HEK293 (cell line): ENCODE measurements around the gene DPEP3.

Source experiments
- CTCF ChIA-PET: fragments of 350-600 bp; formaldehyde crosslinking; extraction: SDS; loops from one replicate; lab custom pipeline; 2021; ENCODE audit warnings: antibody characterized with exemption; lab: Yijun Ruan, JAX
- POLR2A ChIA-PET: fragments of 300-600 bp; formaldehyde crosslinking; extraction: SDS; loops from one replicate; lab custom pipeline; 2020; ENCODE audit warnings: antibody characterized with exemption, inconsistent platforms; lab: Yijun Ruan, JAX
- H3K27ac ChIP-seq: fragments of 200-500 bp; sonication (Bioruptor generic); 2 replicates; pipeline ENCODE4 v1.5.1; 2014; ENCODE audit warnings: low read depth, low read length, control low read depth, inconsistent platforms; ENCODE audit errors: extremely low read depth
- H3K36me3 ChIP-seq, 2 experiments: fragments of 200-500 bp in 1 of 2; sonication (Bioruptor generic) in 1 of 2; 1 replicate in 1 of 2; 2 replicates in 1 of 2; pipeline ENCODE4 v1.5.1; 2014 to 2017; ENCODE audit warnings: inconsistent platforms in 2 of 2, low read length in 2 of 2; ENCODE audit not compliant: control insufficient read depth in 2 of 2, insufficient read depth in 1 of 2
- H3K4me1 ChIP-seq: fragments of 200-500 bp; sonication (Bioruptor generic); 2 replicates; pipeline ENCODE4 v1.5.1; 2014; ENCODE audit warnings: mild to moderate bottlenecking, low read length, inconsistent platforms; ENCODE audit not compliant: control insufficient read depth, insufficient read depth
- H3K4me3 ChIP-seq: 2 replicates; pipeline ENCODE4 v1.5.1; 2011; ENCODE audit warnings: low read depth, mild to moderate bottlenecking, control low read depth, low read length, moderate library complexity
- H3K9me3 ChIP-seq: fragments of 200-500 bp; sonication (Bioruptor generic); 2 replicates; pipeline ENCODE4 v1.5.1; 2014; ENCODE audit warnings: low read depth, low read length, inconsistent platforms; ENCODE audit not compliant: control insufficient read depth, insufficient read depth
- CTCF ChIP-seq: fragments of 450-650 bp; formaldehyde crosslinking; IDR thresholded peaks from 2 replicates; pipeline ENCODE4 v1.5.1; 2016; ENCODE audit warnings: missing biosample characterization, missing genetic modification characterization
- OSR2 ChIP-seq: fragments of 450-650 bp; formaldehyde crosslinking; IDR thresholded peaks from 2 replicates; pipeline ENCODE4 v1.5.1; 2016; ENCODE audit warnings: missing biosample characterization, missing genetic modification characterization
- REST ChIP-seq: fragments of 450-650 bp; formaldehyde crosslinking; IDR thresholded peaks from 2 replicates; pipeline ENCODE4 v1.5.1; 2016; ENCODE audit warnings: missing biosample characterization, missing genetic modification characterization
- SP2 ChIP-seq: fragments of 450-650 bp; formaldehyde crosslinking; IDR thresholded peaks from 2 replicates; pipeline ENCODE4 v1.5.1; 2016; ENCODE audit warnings: missing biosample characterization, missing genetic modification characterization
- SP7 ChIP-seq: fragments of 450-650 bp; formaldehyde crosslinking; IDR thresholded peaks from 2 replicates; pipeline ENCODE4 v1.5.1; 2016; ENCODE audit warnings: missing biosample characterization, missing genetic modification characterization
- ZBTB48 ChIP-seq: fragments of 450-650 bp; formaldehyde crosslinking; IDR thresholded peaks from 2 replicates; pipeline ENCODE4 v1.5.1; 2016; ENCODE audit warnings: missing biosample characterization, missing genetic modification characterization
- ZFHX2 ChIP-seq: fragments of 450-650 bp; formaldehyde crosslinking; conservative IDR thresholded peaks from 2 replicates; pipeline ENCODE4 v1.5.1; 2016; ENCODE audit warnings: missing biosample characterization, missing genetic modification characterization
- ZNF121 ChIP-seq: fragments of 450-650 bp; formaldehyde crosslinking; IDR thresholded peaks from 2 replicates; pipeline ENCODE4 v1.5.1; 2016; ENCODE audit warnings: missing biosample characterization, missing genetic modification characterization
- ZNF2 ChIP-seq: fragments of 450-650 bp; formaldehyde crosslinking; IDR thresholded peaks from 2 replicates; pipeline ENCODE4 v1.5.1; 2016; ENCODE audit warnings: missing biosample characterization, missing genetic modification characterization
- ZNF211 ChIP-seq: fragments of 450-650 bp; formaldehyde crosslinking; IDR thresholded peaks from 2 replicates; pipeline ENCODE4 v1.5.1; 2016; ENCODE audit warnings: low read depth, missing biosample characterization, missing genetic modification characterization
- ZNF26 ChIP-seq: fragments of 450-650 bp; formaldehyde crosslinking; IDR thresholded peaks from 2 replicates; pipeline ENCODE4 v1.5.1; 2016; ENCODE audit warnings: missing biosample characterization, missing genetic modification characterization
- ZNF292 ChIP-seq: fragments of 450-650 bp; formaldehyde crosslinking; IDR thresholded peaks from 2 replicates; pipeline ENCODE4 v1.5.1; 2016; ENCODE audit warnings: low read depth, missing biosample characterization, missing genetic modification characterization, borderline replicate concordance
- ZNF394 ChIP-seq: fragments of 450-650 bp; formaldehyde crosslinking; IDR thresholded peaks from 2 replicates; pipeline ENCODE4 v1.5.1; 2016; ENCODE audit warnings: missing biosample characterization, missing genetic modification characterization, mild to moderate bottlenecking, moderate library complexity, borderline replicate concordance
- ZNF658 ChIP-seq: fragments of 450-650 bp; formaldehyde crosslinking; IDR thresholded peaks from 2 replicates; pipeline ENCODE4; 2016; ENCODE audit warnings: missing biosample characterization, missing genetic modification characterization
- ZNF664 ChIP-seq: fragments of 450-650 bp; formaldehyde crosslinking; IDR thresholded peaks from 2 replicates; pipeline ENCODE4 v1.5.1; 2016; ENCODE audit warnings: missing biosample characterization, missing genetic modification characterization

The DPEP3 gene

GRCh38 chr16:67979955-67980678 is at the start of gene DPEP3:
TSS of gene DPEP3 (minus strand) at chr16:67980499. CDS start at chr16:67980380, 119 bp downstream.
- CTCF ChIA-PET: interaction anchor here (1.4 kb wide), 1 partner anchor 12 kb away, joined by 5 read pairs; no protein-coding TSS in a partner anchor
- no peak for TF ChIP-seq SP2 (tag by site-specific recombination)
- TF ChIP-seq, all 188 proteins: peak for 0
- H3K4me1 ChIP-seq: no peaks in the 10 kb centered on the region
- no peak within 1 kb of the TSS for H3K27ac ChIP-seq
- H3K9me3 ChIP-seq: no peaks in the 10 kb centered on the region
- H3K36me3 ChIP-seq: no peaks in the 10 kb centered on the region
- POLR2A ChIA-PET: no interaction called here
- H3K4me3 ChIP-seq: no peak within 1 kb of the TSS

GRCh38 chr16:68028996-68029395 is 48.7 kb upstream of the DPEP3 start:
- CTCF ChIA-PET: interaction anchor here (0.6 to 1.3 kb wide), 4 partner anchors 12 to 194 kb away, joined by 3 to 5 read pairs (median 3); no protein-coding TSS in a partner anchor
- TF ChIP-seq ZNF121 (tag by site-specific recombination) (peak; percentile 72), ZNF2 (tag by site-specific recombination) (no peak)
- Histone ChIP-seq H3K36me3 (peaks cover 20 to 44% of the 10 kb centered on the region in 2 experiments; a peak in 2 of 3 replicates), H3K4me1 (no peaks in the 10 kb centered on the region), H3K9me3 (no peaks in the 10 kb centered on the region), H3K4me3 (no peak overlapping the region), H3K27ac (no peak overlapping the region)
- POLR2A ChIA-PET: interaction anchor here (0.6 to 1.5 kb wide), 3 partner anchors 24 to 209 kb away, joined by 3 to 5 read pairs (median 5); partner anchors contain the start of gene DPEP2

- peaks cover 7% of the 10 kb centered on the region; the same call in 1 of the 2 replicates for H3K4me1 ChIP-seq
- peak within 1 kb of the TSS; percentile 98 for H3K4me3 ChIP-seq
- H3K36me3 ChIP-seq: peaks cover 0 to 40% of the 10 kb centered on the region in 2 experiments; a peak in 2 of 3 replicates
- peak within 1 kb of the TSS; percentile 76; the same call in 1 of the 2 replicates for H3K27ac ChIP-seq
- ChIA-PET CTCF (interaction anchor here (0.6 to 1.8 kb wide), 7 partner anchors 13 to 811 kb away, joined by 3 to 5 read pairs (median 4); no protein-coding TSS in a partner anchor), POLR2A (interaction anchor here (0.7 to 2.5 kb wide), 15 partner anchors 9 to 304 kb away, joined by 3 to 8 read pairs (median 4); partner anchors contain the start of genes ESRP2, GFOD2, NFATC3 and NUTF2)
- H3K9me3 ChIP-seq: no peaks in the 10 kb centered on the region
- TF ChIP-seq ZNF394 (tag by site-specific recombination) (peak; percentile 93), ZNF26 (tag by site-specific recombination) (no peak), REST (peak; percentile 48; the same call in 1 of the 2 replicates), ZNF658 (no peak), SP7 (tag by site-specific recombination) (peak; percentile 81), ZNF211 (no peak), ZNF664 (no peak), CTCF (tag by site-specific recombination) (peak; percentile 57; the same call in 1 of the 2 replicates), ZBTB48 (tag by site-specific recombination) (peak; percentile 78), ZFHX2 (no peak), OSR2 (no peak), ZNF292 (tag by site-specific recombination) (no peak)
Observed at GRCh38 chr16:68022728-68023537, 42.6 kb upstream of the DPEP3 start, which contains the start of the genes DDX28 and DUS2. TSS of gene DDX28 (minus strand) at chr16:68023232. CDS start at chr16:68023202, 30 bp downstream. TSS of gene DUS2 (plus strand) at chr16:68023284. CDS start at chr16:68038024, 14,740 bp downstream.
